ENCODE measurements around the gene MAS1L. TPM values are rescaled to one million over a fixed set of nuclear protein-coding genes. Genes with fewer than 3 reads are reported as not detected.

Gene MAS1L
- total and polyA plus RNA-seq, 4 donors: not detected

GRCh38 chr6:29517245-29517644, 29.5 kb upstream of the MAS1L start:
- TF ChIP-seq MAX (IDR thresholded peaks at IDR 0.05): no peak
- TF ChIP-seq GABPA (IDR thresholded peaks at IDR 0.05 in 1 of 2, conservative IDR thresholded peaks at IDR 0.05 in 1 of 2): no peak
- TF ChIP-seq FOXA1 (IDR thresholded peaks at IDR 0.05): no peak
- no peak for TF ChIP-seq ATF3 (IDR thresholded peaks at IDR 0.05)
- no peak for TF ChIP-seq HNF4A (conservative IDR thresholded peaks at IDR 0.05)
- TF ChIP-seq EGR1 (IDR thresholded peaks at IDR 0.05; ENCODE audit: low read depth in 2 of 2): no peak
- TF ChIP-seq JUND (IDR thresholded peaks at IDR 0.05): no peak
- no peak for TF ChIP-seq RAD21 (IDR thresholded peaks at IDR 0.05)
- no peak for TF ChIP-seq REST (IDR thresholded peaks at IDR 0.05)
- no peak for TF ChIP-seq TAF1 (conservative IDR thresholded peaks at IDR 0.05)
- TF ChIP-seq CTCF (IDR thresholded peaks at IDR 0.05; ENCODE audit: low read depth, low read length, missing input control): no peak
- no peak for TF ChIP-seq FOXA2 (IDR thresholded peaks at IDR 0.05)
- no peak for TF ChIP-seq HNF4G (IDR thresholded peaks at IDR 0.05)
- TF ChIP-seq RXRA (IDR thresholded peaks at IDR 0.05): no peak
- no peak for TF ChIP-seq NR2F2 (IDR thresholded peaks at IDR 0.05)

GRCh38 chr6:29516108-29516507, 28.4 kb upstream of the MAS1L start:
- H3K27ac ChIP-seq (ENCODE audit: low read depth in 1 of 2, low read length in 2 of 2): no peak overlapping the region
- no peak overlapping the region for H3K9ac ChIP-seq (ENCODE audit: low read depth in 1 of 2, low read length in 2 of 2)
- H3K4me3 ChIP-seq (ENCODE audit: low read depth in 1 of 3, low read length in 3 of 3): no peak overlapping the region
- DNase-seq (ENCODE audit: low spot score): no peak
- no peaks in the 10 kb centered on the region for H3K4me1 ChIP-seq (ENCODE audit: control insufficient read depth in 4 of 4, insufficient read depth in 4 of 4, low read length in 3 of 4)
- no peaks in the 10 kb centered on the region for H3K36me3 ChIP-seq (ENCODE audit: control insufficient read depth in 4 of 4, insufficient read depth in 3 of 4, low read depth in 1 of 4, low read length in 3 of 4)
- H3K27me3 ChIP-seq (ENCODE audit: control insufficient read depth in 4 of 4, insufficient read depth in 4 of 4, low read length in 3 of 4): no peaks in the 10 kb centered on the region
- 76% methylated on average over 6 of the region's 6 CpGs for WGBS
- peaks cover 0 to 3% (median 1%) of the 10 kb centered on the region in 4 donors for H3K9me3 ChIP-seq (ENCODE audit: control insufficient read depth in 4 of 4, low read length in 3 of 4)
- no peak for TF ChIP-seq ATF3 (IDR thresholded peaks at IDR 0.05)
- no peak for TF ChIP-seq GABPA (IDR thresholded peaks at IDR 0.05 in 1 of 2, conservative IDR thresholded peaks at IDR 0.05 in 1 of 2)

More at GRCh38 chr6:29517245-29517644, 29.5 kb upstream of the MAS1L start:
- WGBS: 93% methylated on average over 1 of the region's 1 CpG
- no peak overlapping the region for H3K27ac ChIP-seq (ENCODE audit: low read depth in 1 of 2, low read length in 2 of 2)
- DNase-seq (ENCODE audit: low spot score): no peak
- no peaks in the 10 kb centered on the region for H3K27me3 ChIP-seq (ENCODE audit: control insufficient read depth in 4 of 4, insufficient read depth in 4 of 4, low read length in 3 of 4)
- no peaks in the 10 kb centered on the region for H3K4me1 ChIP-seq (ENCODE audit: control insufficient read depth in 4 of 4, insufficient read depth in 4 of 4, low read length in 3 of 4)
- no peaks in the 10 kb centered on the region for H3K36me3 ChIP-seq (ENCODE audit: control insufficient read depth in 4 of 4, insufficient read depth in 3 of 4, low read depth in 1 of 4, low read length in 3 of 4)
- no peak overlapping the region for H3K9ac ChIP-seq (ENCODE audit: low read depth in 1 of 2, low read length in 2 of 2)
- no peak overlapping the region for H3K4me3 ChIP-seq (ENCODE audit: low read depth in 1 of 3, low read length in 3 of 3)
- peaks cover 0 to 3% (median 1%) of the 10 kb centered on the region in 4 donors for H3K9me3 ChIP-seq (ENCODE audit: control insufficient read depth in 4 of 4, low read length in 3 of 4)

Data from liver (tissue), 9 donors.